ENCODE data around the gene RNASE9. TPM values are rescaled to one million over a fixed set of nuclear protein-coding genes. Genes with fewer than 3 reads are reported as not detected.
"Not testable (repeated sequence)": the region's sequence is repeated elsewhere in the genome, so short reads cannot be mapped to it uniquely, and the experiment has no call there.

RNASE9 gene
- total RNA-seq, 1 donor from 2014 or later = not detected

DNA sequence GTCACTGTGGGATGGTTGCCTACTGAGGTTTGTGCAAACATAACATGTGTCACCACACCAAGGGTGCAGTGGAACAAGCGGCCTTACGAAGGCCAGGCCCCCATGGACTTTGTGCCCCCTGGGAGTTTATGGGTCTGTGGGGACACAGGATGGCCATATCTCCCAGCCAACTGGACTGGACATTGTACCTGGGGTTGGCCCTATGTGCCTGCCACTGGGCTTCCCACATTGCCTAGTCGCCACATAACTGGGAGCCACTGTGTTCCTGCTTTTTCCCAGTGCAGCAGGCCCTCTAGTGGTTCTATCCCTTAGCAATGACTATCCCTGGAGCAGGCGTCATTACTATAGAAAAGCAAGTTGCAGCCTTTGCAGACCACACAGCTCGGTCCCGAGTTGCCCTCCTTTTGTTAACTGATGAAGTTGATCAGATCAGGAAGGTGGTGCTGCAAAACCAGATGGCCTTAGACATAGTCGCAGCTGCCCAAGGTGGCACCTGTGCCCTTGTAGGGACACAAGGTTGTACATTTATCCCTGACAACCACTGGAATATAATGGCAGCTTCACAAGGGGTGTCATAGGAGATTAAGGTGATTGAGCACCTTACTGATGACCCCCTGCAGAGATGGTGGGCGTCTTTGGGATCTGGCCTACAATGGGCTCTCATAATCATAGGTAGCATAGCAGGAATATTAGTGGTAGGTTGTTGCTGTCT is 45.5 kb upstream of the RNASE9 start:
- TF ChIP-seq, protein P1, sequence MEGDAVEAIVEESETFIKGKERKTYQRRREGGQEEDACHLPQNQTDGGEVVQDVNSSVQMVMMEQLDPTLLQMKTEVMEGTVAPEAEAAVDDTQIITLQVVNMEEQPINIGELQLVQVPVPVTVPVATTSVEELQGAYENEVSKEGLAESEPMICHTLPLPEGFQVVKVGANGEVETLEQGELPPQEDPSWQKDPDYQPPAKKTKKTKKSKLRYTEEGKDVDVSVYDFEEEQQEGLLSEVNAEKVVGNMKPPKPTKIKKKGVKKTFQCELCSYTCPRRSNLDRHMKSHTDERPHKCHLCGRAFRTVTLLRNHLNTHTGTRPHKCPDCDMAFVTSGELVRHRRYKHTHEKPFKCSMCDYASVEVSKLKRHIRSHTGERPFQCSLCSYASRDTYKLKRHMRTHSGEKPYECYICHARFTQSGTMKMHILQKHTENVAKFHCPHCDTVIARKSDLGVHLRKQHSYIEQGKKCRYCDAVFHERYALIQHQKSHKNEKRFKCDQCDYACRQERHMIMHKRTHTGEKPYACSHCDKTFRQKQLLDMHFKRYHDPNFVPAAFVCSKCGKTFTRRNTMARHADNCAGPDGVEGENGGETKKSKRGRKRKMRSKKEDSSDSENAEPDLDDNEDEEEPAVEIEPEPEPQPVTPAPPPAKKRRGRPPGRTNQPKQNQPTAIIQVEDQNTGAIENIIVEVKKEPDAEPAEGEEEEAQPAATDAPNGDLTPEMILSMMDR (conservative IDR thresholded peaks at IDR 0.05; ENCODE audit: low read depth, low read length) = peak; percentile 84
- H3K4me3 ChIP-seq (ENCODE audit: low read depth, low read length) = no peak overlapping the region
- DNase-seq (ENCODE audit: low read depth) = no peak

DNA sequence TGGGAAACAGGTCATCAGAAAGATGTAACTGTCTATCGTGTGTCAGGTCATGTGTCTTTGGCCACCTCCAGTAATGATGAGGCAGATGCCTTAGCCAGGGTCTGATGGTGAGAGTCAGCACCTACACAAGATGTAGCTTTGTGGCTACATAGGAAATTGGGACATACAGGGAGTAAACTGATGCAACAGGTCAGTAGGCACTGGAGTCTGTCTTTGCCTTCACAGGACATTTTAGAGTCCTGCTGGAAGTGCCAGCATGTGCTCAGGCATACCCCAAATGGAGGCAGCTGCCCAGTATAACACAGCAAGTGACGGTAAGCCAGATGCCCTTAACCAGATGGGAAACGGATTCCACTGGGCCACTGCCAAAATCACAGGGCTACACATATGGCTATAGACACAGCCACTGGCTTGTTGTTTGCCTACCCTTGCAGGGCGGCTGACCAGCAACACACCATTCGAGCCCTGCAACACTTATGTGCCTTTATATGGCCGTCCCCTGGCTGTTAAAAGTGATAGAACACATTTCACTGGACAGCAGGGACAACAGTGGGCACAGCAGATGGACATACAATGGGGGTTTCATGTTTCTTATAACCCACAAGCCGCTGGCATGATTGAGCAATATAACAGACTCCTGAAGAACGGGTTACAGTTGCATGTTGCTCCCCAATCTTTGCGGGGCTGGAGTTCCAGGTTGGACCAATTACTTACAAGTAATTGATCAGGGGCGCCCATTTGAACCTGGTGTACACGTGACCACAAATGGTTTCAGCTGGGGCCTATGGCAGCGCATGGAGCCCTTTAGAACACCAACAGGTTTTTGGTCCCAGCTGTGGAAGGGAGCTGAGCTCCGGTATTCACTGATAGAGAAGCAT is 43.2 kb upstream of the RNASE9 start:
- no peak for DNase-seq (ENCODE audit: low read depth)
- TF ChIP-seq, protein P1 (conservative IDR thresholded peaks at IDR 0.05; ENCODE audit: low read depth, low read length) = no peak
- H3K4me3 ChIP-seq (ENCODE audit: low read depth, low read length) = no peak overlapping the region

DNA sequence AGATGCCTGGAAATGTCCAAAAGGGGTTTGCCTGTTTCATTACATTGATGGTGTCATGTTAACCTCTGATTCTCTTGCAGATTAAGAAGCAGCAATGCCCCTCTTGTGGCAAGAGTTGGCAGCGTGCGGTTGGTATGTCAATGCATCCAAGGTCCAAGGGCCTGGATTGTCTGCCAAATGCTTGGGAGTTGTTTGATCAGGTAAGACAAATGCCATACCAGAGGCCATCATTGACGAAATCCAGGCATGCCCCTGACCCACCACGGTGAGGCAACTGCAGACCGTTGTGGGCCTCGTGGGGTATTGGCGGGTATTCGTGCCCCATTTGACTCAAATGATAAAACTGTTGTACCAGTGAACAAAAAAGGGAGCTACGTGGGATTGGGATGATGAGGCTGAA is 41.7 kb upstream of the RNASE9 start:
- DNase-seq (ENCODE audit: low read depth) = no peak
- TF ChIP-seq, protein P1 (conservative IDR thresholded peaks at IDR 0.05; ENCODE audit: low read depth, low read length) = no peak
- no peak overlapping the region for H3K4me3 ChIP-seq (ENCODE audit: low read depth, low read length)

DNA sequence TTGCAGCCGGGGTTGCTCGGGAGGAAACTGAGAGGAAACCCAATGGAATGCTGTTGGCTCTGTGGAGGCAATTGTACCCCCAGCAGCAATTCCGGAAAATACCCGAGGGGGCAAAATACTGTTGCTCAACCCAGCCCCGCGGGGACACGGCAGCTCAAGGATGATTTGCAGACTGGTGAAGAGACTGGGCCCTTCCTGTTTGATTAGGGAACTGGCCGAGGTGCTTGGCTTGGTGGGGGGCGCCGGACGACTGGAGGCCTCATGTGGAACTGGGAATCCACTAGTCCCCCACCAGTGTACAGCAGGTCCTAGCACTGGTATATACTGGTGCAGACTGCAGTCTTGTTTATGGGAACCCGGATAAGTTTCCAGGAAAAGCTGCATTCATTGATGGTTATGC is 40.7 kb upstream of the RNASE9 start:
- DNase-seq (ENCODE audit: low read depth) = no peak
- TF ChIP-seq, protein P1 (conservative IDR thresholded peaks at IDR 0.05; ENCODE audit: low read depth, low read length) = no peak
- no peak overlapping the region for H3K4me3 ChIP-seq (ENCODE audit: low read depth, low read length)

DNA sequence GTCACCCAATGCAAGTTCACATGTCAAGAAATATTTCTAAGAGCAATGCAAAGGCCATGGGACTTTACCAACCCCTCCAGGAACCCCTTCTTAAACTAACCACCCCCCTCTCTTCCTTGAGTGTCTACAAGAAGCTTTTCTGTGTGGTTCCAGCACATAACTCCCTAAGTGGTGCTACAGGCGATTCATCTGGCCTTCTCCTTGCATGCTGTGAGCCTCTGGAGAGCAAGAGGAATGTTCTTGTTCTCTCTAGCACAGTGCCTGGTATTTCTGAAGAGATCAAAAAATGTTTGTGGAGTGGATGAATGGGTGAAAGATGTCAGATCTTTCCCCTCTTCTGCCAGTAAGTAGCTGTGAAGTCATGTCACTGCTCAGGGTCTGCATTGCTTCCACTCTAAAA is 36.3 kb upstream of the RNASE9 start:
- TF ChIP-seq, protein P1 (conservative IDR thresholded peaks at IDR 0.05; ENCODE audit: low read depth, low read length) = no peak
- no peak overlapping the region for H3K4me3 ChIP-seq (ENCODE audit: low read depth, low read length)
- DNase-seq (ENCODE audit: low read depth) = no peak

DNA sequence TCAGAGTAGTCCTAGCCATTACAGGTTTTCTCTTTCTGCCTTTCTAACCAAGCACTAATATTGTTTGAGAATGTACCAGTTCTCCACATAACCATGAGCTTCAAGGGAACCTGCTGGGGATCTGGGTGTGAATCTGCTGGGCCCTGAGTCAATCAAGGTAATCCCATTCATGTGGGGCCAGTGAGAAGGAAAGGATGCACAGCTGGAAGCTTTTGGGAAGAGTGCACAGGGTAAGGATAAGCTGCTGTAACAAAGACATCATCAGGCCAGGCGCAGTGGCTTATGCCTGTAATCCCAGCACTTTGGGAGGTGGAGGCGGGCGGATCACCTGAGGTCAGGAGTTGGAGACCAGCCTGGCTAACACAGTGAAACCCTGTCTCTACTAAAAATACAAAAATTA is 34.9 kb upstream of the RNASE9 start:
- not testable (repeated sequence) for DNase-seq (ENCODE audit: low read depth); H3K4me3 ChIP-seq (ENCODE audit: low read depth, low read length)

DNA sequence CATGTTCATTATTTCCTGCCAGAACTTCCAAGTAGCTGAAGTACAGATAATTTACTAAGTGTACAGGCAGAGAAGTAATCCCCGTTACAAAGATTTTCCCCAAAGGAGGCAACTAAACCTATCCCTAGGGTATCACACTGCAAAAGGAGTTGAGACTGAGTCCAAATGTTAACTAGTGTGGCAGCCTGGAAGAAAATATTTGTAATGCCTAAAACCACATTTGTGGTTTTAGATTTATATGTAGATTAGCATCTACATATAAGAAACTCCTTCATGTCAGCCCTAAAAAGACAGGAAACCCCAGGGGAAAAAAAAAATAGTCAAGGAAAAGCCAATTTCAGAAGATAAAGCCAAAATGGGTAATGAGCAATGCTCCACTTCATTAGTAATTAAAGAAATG is 31.7 kb upstream of the RNASE9 start:
- TF ChIP-seq, protein P1 (conservative IDR thresholded peaks at IDR 0.05; ENCODE audit: low read depth, low read length) = no peak
- DNase-seq (ENCODE audit: low read depth) = no peak
- no peak overlapping the region for H3K4me3 ChIP-seq (ENCODE audit: low read depth, low read length)
